ENCODE results near the gene SAMD4A.

DNA sequence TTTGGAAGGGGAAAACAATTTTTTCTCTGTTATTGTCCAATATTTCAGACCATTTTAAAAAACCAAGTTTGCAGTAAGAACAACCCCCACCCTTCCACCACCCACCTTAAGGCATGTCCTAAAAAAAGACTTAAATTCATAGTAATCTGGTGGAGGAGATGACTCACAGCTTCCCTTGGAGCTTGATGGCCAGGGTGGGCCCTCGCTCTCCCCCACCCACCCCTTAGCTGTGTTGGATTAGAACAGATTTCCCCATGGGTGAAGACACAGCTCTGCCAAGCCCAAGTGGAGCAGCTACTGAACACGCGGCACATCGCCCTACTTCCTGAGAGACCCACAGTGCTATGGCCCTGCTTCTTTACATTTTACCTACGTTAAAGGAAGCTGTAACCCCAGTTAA, 195.4 kb downstream of the SAMD4A start:
- TF ChIP-seq EZH2 (IDR thresholded peaks at IDR 0.05; ENCODE audit: insufficient read depth, poor library complexity, severe bottlenecking) (no peak), EZH2phosphoT487 (IDR thresholded peaks at IDR 0.05; ENCODE audit: insufficient read depth, low read depth) (no peak)
